MCF 10A (cell line): ENCODE results near the gene CKMT1B. TPM values are rescaled to one million over a fixed set of nuclear protein-coding genes. Genes with fewer than 3 reads are reported as not detected.
"Not testable (repeated sequence)": the region's sequence is repeated elsewhere in the genome, so short reads cannot be mapped to it uniquely, and the experiment has no call there.

ENCODE experiments used
- BruUV-seq: library from RNA; stranded (reverse); fragments of 400-500 nt; replicated peaks from 2 replicates; lab custom pipeline; 2021; lab: Mats Ljungman, UMichigan
- CTCF ChIA-PET: fragments of 300-600 bp; sonication (Branson Sonifier 250); formaldehyde crosslinking; extraction: SDS; loops from one replicate; lab custom pipeline; 2021; ENCODE audit warnings: antibody characterized with exemption, inconsistent platforms; lab: Yijun Ruan, JAX
- POLR2A ChIA-PET: fragments of 300-600, 350-650 bp; sonication (Branson Sonifier 250); formaldehyde crosslinking; extraction: SDS; loops from one replicate; lab custom pipeline; 2020; ENCODE audit warnings: antibody characterized with exemption, inconsistent platforms; lab: Yijun Ruan, JAX
- DNase-seq: peaks from one replicate; pipeline ENCODE4 v3.0.0-alpha.2; 2018; ENCODE audit not compliant: unreplicated experiment
- H3K27ac Mint-ChIP-seq: one replicate; pipeline ENCODE4 v1.8.0; 2022; ENCODE audit warnings: mild to moderate bottlenecking, low read depth, mixed read lengths; ENCODE audit not compliant: unreplicated experiment
- H3K27me3 Mint-ChIP-seq: one replicate; pipeline ENCODE4 v1.8.0; 2022; ENCODE audit warnings: mixed read lengths; ENCODE audit not compliant: insufficient read depth, unreplicated experiment
- H3K36me3 Mint-ChIP-seq: one replicate; pipeline ENCODE4 v1.8.0; 2022; ENCODE audit warnings: mild to moderate bottlenecking, moderate library complexity, mixed read lengths; ENCODE audit not compliant: insufficient read depth, unreplicated experiment
- H3K4me1 Mint-ChIP-seq: one replicate; pipeline ENCODE4 v1.8.0; 2022; ENCODE audit warnings: mixed read lengths; ENCODE audit not compliant: insufficient read depth, unreplicated experiment
- H3K4me3 Mint-ChIP-seq: one replicate; pipeline ENCODE4 v1.8.0; 2022; ENCODE audit warnings: mild to moderate bottlenecking, moderate library complexity, mixed read lengths; ENCODE audit not compliant: unreplicated experiment
- H3K9me3 Mint-ChIP-seq: one replicate; pipeline ENCODE4 v1.8.0; 2022; ENCODE audit warnings: mixed read lengths; ENCODE audit not compliant: unreplicated experiment
- CTCF ChIP-seq: fragments of 200-600 bp; IDR thresholded peaks from one replicate; pipeline ENCODE4 v1.8.0; 2022; ENCODE audit warnings: antibody characterized with exemption, mild to moderate bottlenecking; ENCODE audit not compliant: unreplicated experiment
- intact Hi-C: fragments of 100-400 bp; cut with micrococcal nuclease; formaldehyde crosslinking; loops from 2 replicates; pipeline ENCODE4 v1.14.1; 2022
- total RNA-seq: library from RNA; stranded (reverse); gene quantifications from 2 replicates; pipeline ENCODE4 v1.2.3, GENCODE V29; 2022

Gene CKMT1B
- total RNA-seq, 1 experiment from 2014 or later = 19.0 TPM

- BruUV-seq = no TSS peak
- H3K4me3 Mint-ChIP-seq = no peak overlapping the region
- no peaks in the 10 kb centered on the region for H3K4me1 Mint-ChIP-seq
- intact Hi-C loops = no loop called here
- H3K36me3 Mint-ChIP-seq = peaks cover 37% of the 10 kb centered on the region
- H3K9me3 Mint-ChIP-seq = no peaks in the 10 kb centered on the region
- H3K27me3 Mint-ChIP-seq = no peaks in the 10 kb centered on the region
- TF ChIP-seq CTCF = no peak
- DNase-seq = no peak
- CTCF ChIA-PET = no interaction called here
- POLR2A ChIA-PET = no interaction called here
- no peak overlapping the region for H3K27ac Mint-ChIP-seq
Measured at GRCh38 chr15:43550527-43551363, 43.1 kb upstream of the CKMT1B start.

- no peak for DNase-seq
- Mint-ChIP-seq H3K4me3 (no peak overlapping the region), H3K36me3 (peaks cover 42% of the 10 kb centered on the region), H3K27me3 (no peaks in the 10 kb centered on the region), H3K4me1 (no peaks in the 10 kb centered on the region), H3K27ac (no peak overlapping the region), H3K9me3 (no peaks in the 10 kb centered on the region)
- no TSS peak for BruUV-seq
- ChIA-PET CTCF (interaction anchor here (0.8 kb wide), 1 partner anchor 9 kb away, joined by 3 read pairs; no protein-coding TSS in a partner anchor), POLR2A (interaction anchor here (1.4 kb wide), 1 partner anchor 9 kb away, joined by 5 read pairs; no protein-coding TSS in a partner anchor)
- intact Hi-C loops = no loop called here
- no peak for TF ChIP-seq CTCF
Measured at GRCh38 chr15:43552256-43552655, 41.6 kb upstream of the CKMT1B start.

DNA sequence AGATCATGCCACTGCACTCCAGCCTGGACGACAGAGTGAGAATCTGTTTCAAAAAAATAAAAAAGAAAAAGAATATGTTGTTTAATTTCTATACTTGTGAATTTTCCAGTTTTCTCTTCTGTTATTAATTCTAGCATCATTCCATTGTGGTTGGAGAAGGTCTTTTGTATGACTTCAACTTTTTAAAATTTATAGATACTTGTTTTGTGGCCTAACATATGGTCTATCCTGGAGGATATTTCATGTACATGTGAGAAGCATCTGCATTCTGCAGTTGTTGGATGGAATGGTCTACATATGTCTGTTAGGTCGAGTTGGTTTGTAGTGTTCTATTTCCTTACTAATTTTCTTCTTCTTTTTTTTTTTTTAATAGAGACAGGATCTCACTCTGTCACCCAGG lies 40.8 kb upstream of the CKMT1B start:
- Mint-ChIP-seq H3K27me3 (no peaks in the 10 kb centered on the region), H3K4me3 (no peak overlapping the region), H3K36me3 (peaks cover 46% of the 10 kb centered on the region), H3K9me3 (no peaks in the 10 kb centered on the region), H3K27ac (no peak overlapping the region), H3K4me1 (no peaks in the 10 kb centered on the region)
- TF ChIP-seq CTCF = no peak
- DNase-seq = no peak
- POLR2A ChIA-PET = interaction anchor here (0.6 kb wide), 1 partner anchor 554 kb away, joined by 4 read pairs; no protein-coding TSS in a partner anchor
- BruUV-seq = no TSS peak
- intact Hi-C loops = no loop called here
- CTCF ChIA-PET = interaction anchor here (0.8 kb wide), 1 partner anchor 23 kb away, joined by 3 read pairs; no protein-coding TSS in a partner anchor

DNA sequence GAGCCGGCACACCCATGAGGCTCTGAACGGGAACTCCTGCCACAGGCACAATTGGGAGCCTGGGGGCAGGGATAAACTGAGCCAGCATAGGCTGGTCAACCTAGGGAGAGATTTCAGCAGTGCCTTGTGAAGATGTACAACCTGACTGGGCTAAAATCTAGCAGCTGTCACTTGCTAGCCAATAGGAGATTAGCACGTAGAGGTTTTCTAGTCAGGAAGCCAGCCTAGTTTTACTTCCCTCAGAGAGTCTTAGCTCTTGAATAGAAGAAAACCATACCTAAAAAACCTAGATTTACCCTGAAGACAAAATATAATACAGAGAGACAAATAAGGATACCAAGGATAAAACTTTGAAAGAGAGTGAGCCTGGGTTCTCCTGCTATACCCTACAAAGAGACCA lies 31.1 kb upstream of the CKMT1B start:
- POLR2A ChIA-PET, intact Hi-C loops, CTCF ChIA-PET, BruUV-seq, H3K9me3 Mint-ChIP-seq, H3K4me3 Mint-ChIP-seq, H3K27me3 Mint-ChIP-seq, H3K4me1 Mint-ChIP-seq, DNase-seq, H3K36me3 Mint-ChIP-seq, H3K27ac Mint-ChIP-seq: not testable (repeated sequence)

DNA sequence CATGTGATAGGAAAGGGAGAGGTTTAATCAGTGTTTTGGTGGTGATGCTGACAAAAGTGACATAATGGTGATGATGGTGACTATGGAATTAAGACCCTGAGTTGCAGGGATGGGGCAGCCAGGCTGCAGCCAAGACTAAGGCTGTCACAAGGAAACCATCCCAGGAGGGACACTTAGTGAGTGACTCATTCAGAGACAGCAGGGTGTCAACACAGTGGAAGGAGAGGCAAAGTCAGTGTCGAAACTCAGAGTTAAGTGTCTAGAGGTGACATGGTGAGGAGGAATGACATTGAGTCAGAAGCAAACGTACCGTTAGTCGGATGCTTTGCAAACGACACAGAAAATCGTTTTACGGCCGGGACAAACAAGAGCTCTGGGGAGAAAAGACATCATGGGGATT lies 30.0 kb upstream of the CKMT1B start:
- H3K27me3 Mint-ChIP-seq, DNase-seq, H3K27ac Mint-ChIP-seq, H3K4me3 Mint-ChIP-seq, H3K36me3 Mint-ChIP-seq, POLR2A ChIA-PET, BruUV-seq, H3K4me1 Mint-ChIP-seq, CTCF ChIA-PET, intact Hi-C loops, H3K9me3 Mint-ChIP-seq: not testable (repeated sequence)

DNA sequence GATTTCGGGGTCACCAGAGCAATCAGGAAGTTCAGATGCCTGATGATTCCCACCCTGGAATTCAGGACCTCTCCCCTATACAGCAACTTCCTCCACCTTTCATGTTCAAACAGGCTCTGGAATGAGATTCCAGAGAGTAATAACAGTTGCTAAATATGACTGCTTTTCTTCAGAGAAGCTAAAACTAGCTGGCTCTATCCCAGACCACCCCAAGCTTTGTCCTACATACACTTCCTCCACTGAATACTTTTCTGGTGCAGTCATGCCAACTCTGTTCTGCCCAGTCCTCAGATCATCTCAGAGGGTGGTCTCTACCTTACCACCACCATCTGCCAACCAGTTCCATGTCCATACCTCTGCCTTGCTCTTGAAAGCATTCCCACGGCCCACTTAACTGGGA lies 27.2 kb upstream of the CKMT1B start:
- H3K27me3 Mint-ChIP-seq, H3K27ac Mint-ChIP-seq, H3K36me3 Mint-ChIP-seq, H3K4me1 Mint-ChIP-seq, BruUV-seq, H3K4me3 Mint-ChIP-seq, intact Hi-C loops, POLR2A ChIA-PET, H3K9me3 Mint-ChIP-seq, CTCF ChIA-PET, DNase-seq: not testable (repeated sequence)

GRCh38 chr15:43574607-43575006 lies 19.2 kb upstream of the CKMT1B start:
- BruUV-seq, intact Hi-C loops, DNase-seq, H3K27ac Mint-ChIP-seq, H3K36me3 Mint-ChIP-seq, H3K4me1 Mint-ChIP-seq, POLR2A ChIA-PET, CTCF ChIA-PET, H3K4me3 Mint-ChIP-seq, H3K9me3 Mint-ChIP-seq, H3K27me3 Mint-ChIP-seq: not testable (repeated sequence)
